Esophagus muscularis mucosa (tissue), 3 donors: ENCODE data around the gene MZT2B.
"Not testable (repeated sequence)": the region's sequence is repeated elsewhere in the genome, so short reads cannot be mapped to it uniquely, and the experiment has no call there.

ENCODE experiments used
- CTCF ChIP-seq, 3 experiments: fragments of 200-600 bp in 2 of 3; fragments of 450-650 bp in 1 of 3; sonication (generic) in 2 of 3; IDR thresholded peaks; one replicate each; pipeline ENCODE4 v1.5.1; 2017 to 2019; ENCODE audit warnings: antibody characterized with exemption in 3 of 3, mild to moderate bottlenecking in 2 of 3, moderate library complexity in 1 of 3
- POLR2A ChIP-seq: fragments of 450-650 bp; IDR thresholded peaks from one replicate; pipeline ENCODE4 v1.6.1; 2017; ENCODE audit warnings: antibody characterized with exemption, moderate library complexity, mild to moderate bottlenecking, low read depth
- POLR2AphosphoS5 ChIP-seq, 2 donors: sonication (generic); formaldehyde crosslinking; IDR thresholded peaks; one replicate each; pipeline ENCODE4 v1.6.1; 2017; ENCODE audit warnings: antibody characterized with exemption in 2 of 2

- not testable (repeated sequence) for TF ChIP-seq CTCF (IDR thresholded peaks at IDR 0.05); POLR2A; POLR2AphosphoS5 (IDR thresholded peaks at IDR 0.05)
Observed at GRCh38 chr2:130233066-130233465, 51.0 kb downstream of the MZT2B start.
